GM23338 (cell line): Measurements from ENCODE around the gene PAM16. TPM values are rescaled to one million over a fixed set of nuclear protein-coding genes. Genes with fewer than 3 reads are reported as not detected.

Source experiments
- ATAC-seq: fragments of 200-7000 bp; cut with Tn5 transposase; 3 replicates; pipeline ENCODE4 v1.9.1; 2020
- DNase-seq: peaks from one replicate; pipeline ENCODE4 v3.0.0-alpha.2; 2015; ENCODE audit warnings: low spot score
- H2AFZ ChIP-seq: fragments of 200-600 bp; sonication (generic); 2 replicates; pipeline ENCODE4 v1.8.0; 2016; ENCODE audit warnings: antibody characterized with exemption, mild to moderate bottlenecking, moderate library complexity
- H3F3A ChIP-seq: fragments of 200-600 bp; sonication (generic); replicated peaks from 2 replicates; pipeline ENCODE4 v1.8.0; 2017; ENCODE audit warnings: antibody characterized with exemption, mixed run types, low read depth
- H3K27ac ChIP-seq: fragments of 200-600 bp; sonication (generic); 2 replicates; pipeline ENCODE4 v1.6.1; 2016; ENCODE audit warnings: low read depth
- H3K27me3 ChIP-seq: fragments of 200-600 bp; sonication (generic); 2 replicates; pipeline ENCODE4 v1.8.0; 2016; ENCODE audit warnings: mild to moderate bottlenecking, mixed run types, moderate library complexity; ENCODE audit not compliant: insufficient read depth
- H3K36me3 ChIP-seq: fragments of 200-600 bp; sonication (generic); 2 replicates; pipeline ENCODE4 v1.8.0; 2016; ENCODE audit warnings: mild to moderate bottlenecking; ENCODE audit not compliant: insufficient read depth
- H3K4me1 ChIP-seq: fragments of 200-600 bp; sonication (generic); 2 replicates; pipeline ENCODE4 v1.8.0; 2016; ENCODE audit warnings: mild to moderate bottlenecking, moderate library complexity; ENCODE audit not compliant: insufficient read depth
- H3K4me2 ChIP-seq: fragments of 200-600 bp; sonication (generic); 2 replicates; pipeline ENCODE4 v1.7.1; 2017; ENCODE audit warnings: mixed run types
- H3K4me3 ChIP-seq: fragments of 200-600 bp; sonication (generic); 2 replicates; pipeline ENCODE4 v1.6.1; 2016; ENCODE audit warnings: mixed run types
- H3K79me2 ChIP-seq: fragments of 200-600 bp; sonication (generic); replicated peaks from 2 replicates; pipeline ENCODE4 v1.8.0; 2017; ENCODE audit warnings: mild to moderate bottlenecking; ENCODE audit not compliant: insufficient read depth
- H3K9me2 ChIP-seq: fragments of 200-600 bp; sonication (generic); 2 replicates; pipeline ENCODE4 v1.8.0; 2017; ENCODE audit not compliant: insufficient read depth
- H4K20me1 ChIP-seq: fragments of 200-600 bp; sonication (generic); replicated peaks from 2 replicates; pipeline ENCODE4 v1.8.0; 2017; ENCODE audit warnings: mild to moderate bottlenecking; ENCODE audit not compliant: insufficient read depth
- H3K27ac Mint-ChIP-seq: 2 replicates; pipeline ENCODE4 v1.8.0; 2020; ENCODE audit warnings: inconsistent platforms, mild to moderate bottlenecking, moderate library complexity, mixed read lengths
- H3K27me3 Mint-ChIP-seq: 3 replicates; pipeline ENCODE4 v1.8.0; 2022; ENCODE audit warnings: low read depth, mild to moderate bottlenecking, moderate library complexity, mixed read lengths, inconsistent platforms; ENCODE audit not compliant: insufficient read depth, poor library complexity
- H3K36me3 Mint-ChIP-seq: 3 replicates; pipeline ENCODE4 v1.8.0; 2021; ENCODE audit warnings: low read depth, mild to moderate bottlenecking, inconsistent platforms, moderate library complexity, mixed read lengths
- H3K4me1 Mint-ChIP-seq: 3 replicates; pipeline ENCODE4 v1.8.0; 2020; ENCODE audit warnings: mild to moderate bottlenecking, inconsistent platforms, mixed read lengths
- H3K4me3 Mint-ChIP-seq: 3 replicates; pipeline ENCODE4 v1.8.0; 2021; ENCODE audit warnings: moderate library complexity, mild to moderate bottlenecking, inconsistent platforms, mixed read lengths
- H3K9me3 Mint-ChIP-seq: 3 replicates; pipeline ENCODE4 v1.8.0; 2020; ENCODE audit warnings: moderate library complexity, mild to moderate bottlenecking, inconsistent platforms, mixed read lengths
- EZH2 ChIP-seq: fragments of 200-600 bp; sonication (generic); IDR thresholded peaks from one replicate; pipeline ENCODE4 v1.8.0; 2017; ENCODE audit warnings: antibody characterized with exemption, mild to moderate bottlenecking, low read depth; ENCODE audit not compliant: unreplicated experiment
- NANOG ChIP-seq: IDR thresholded peaks from 2 replicates; pipeline ENCODE4 v1.6.1; 2016; ENCODE audit warnings: antibody characterized with exemption, borderline replicate concordance
- POLR2AphosphoS5 ChIP-seq: IDR thresholded peaks from 2 replicates; pipeline ENCODE4 v1.6.1; 2016; ENCODE audit warnings: antibody characterized with exemption, low read depth
- STAT1 ChIP-seq: IDR thresholded peaks from one replicate; pipeline ENCODE4 v1.6.1; 2016; ENCODE audit warnings: antibody characterized with exemption; ENCODE audit not compliant: unreplicated experiment
- polyA plus RNA-seq: library from polyadenylated mRNA; unstranded; fragments of >200 nt; fragmentation: Nextera tagmentation; extraction: Ambion mirVana; gene quantifications from 2 replicates; pipeline ENCODE4 v1.2.1, GENCODE V29; 2016
- total RNA-seq: library from RNA; depleted of rRNA; stranded (reverse); fragments of >200 nt; shearing (Covaris generic); gene quantifications from 2 replicates; pipeline ENCODE4 v1.2.3, GENCODE V29; 2014
- TF ChIP-seq, protein P1 (sequence below): IDR thresholded peaks from one replicate; pipeline ENCODE4 v1.6.1; 2018; ENCODE audit warnings: antibody characterized with exemption; ENCODE audit not compliant: unreplicated experiment
- TF ChIP-seq, protein P2 (sequence below): IDR thresholded peaks from 2 replicates; pipeline ENCODE4 v1.6.1; 2016; ENCODE audit warnings: antibody characterized with exemption
- TF ChIP-seq, protein P3 (sequence below), 2 experiments: fragments of 200-600 bp in 1 of 2; sonication (generic) in 1 of 2; conservative IDR thresholded peaks; 2 replicates each; pipeline versions ENCODE4 v1.5.1 to v1.6.1; 2016 to 2017; ENCODE audit warnings: antibody characterized with exemption in 2 of 2, low read depth in 2 of 2, mild to moderate bottlenecking in 2 of 2, moderate library complexity in 1 of 2

The PAM16 gene
- total and polyA plus RNA-seq, 2 experiments from 2014 or later = 84.1 to 283 TPM

DNA sequence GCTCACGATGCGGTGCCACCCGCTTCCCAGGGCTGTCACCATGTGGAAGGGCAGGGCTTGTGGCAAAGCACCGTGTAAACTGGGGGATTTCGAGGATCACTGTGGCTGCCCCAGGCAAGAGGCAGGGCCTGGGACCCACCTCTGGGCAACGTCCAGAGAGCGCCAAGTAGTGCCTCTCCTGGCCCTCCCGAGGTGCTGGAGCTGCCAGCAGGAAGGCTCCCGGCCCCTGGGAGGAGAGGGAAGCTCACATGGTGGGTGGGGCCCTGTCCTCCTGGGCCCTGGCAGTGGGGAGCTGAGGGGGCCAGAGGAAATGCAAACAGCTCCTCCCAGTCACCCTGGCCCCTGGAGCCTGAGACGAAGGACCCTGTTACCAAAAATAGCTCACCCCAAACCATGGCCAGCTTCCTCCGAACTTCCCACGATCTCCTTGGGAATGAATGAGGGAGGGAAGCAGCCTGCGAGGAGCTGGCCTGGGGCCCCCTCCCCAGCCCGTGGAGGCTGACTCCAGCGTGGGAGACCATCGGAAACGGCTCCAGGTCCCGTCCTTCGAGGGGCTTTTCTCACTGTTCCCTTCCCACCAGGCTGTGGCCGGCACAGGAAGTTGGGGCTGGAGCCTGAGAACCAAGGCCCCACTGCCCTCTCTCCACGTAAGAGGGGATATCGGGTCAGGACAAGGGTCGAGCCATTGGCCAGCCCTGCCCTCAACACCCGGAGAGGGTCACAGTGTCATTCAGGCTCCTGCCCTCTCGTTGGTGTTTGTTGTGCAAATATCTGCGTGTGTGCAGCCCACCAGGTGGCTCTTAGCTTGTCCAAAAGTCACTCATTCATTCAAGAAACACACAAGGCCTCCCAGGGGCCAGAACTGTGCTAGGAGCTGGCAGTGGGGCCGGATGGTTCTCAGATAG is 38.2 kb upstream of the PAM16 start:
- H3K4me2 ChIP-seq = peak overlapping the region; percentile 48
- Mint-ChIP-seq H3K4me1 (peaks cover 43% of the 10 kb centered on the region), H3K27ac (peak overlapping the region; percentile 78), H3K27me3 (peaks cover 19% of the 10 kb centered on the region), H3K4me3 (no peak overlapping the region; the same call in 2 of the 3 replicates), H3K9me3 (no peaks in the 10 kb centered on the region), H3K36me3 (no peaks in the 10 kb centered on the region; the same call in 2 of the 3 replicates)
- H3F3A ChIP-seq = peaks cover 34% of the 10 kb centered on the region
- H2AFZ ChIP-seq = no peak overlapping the region
- no peaks in the 10 kb centered on the region for H3K36me3 ChIP-seq
- H4K20me1 ChIP-seq = no peaks in the 10 kb centered on the region
- H3K9me2 ChIP-seq = no peaks in the 10 kb centered on the region
- peak overlapping the region; percentile 78 for H3K27ac ChIP-seq
- H3K4me1 ChIP-seq = peaks cover 43% of the 10 kb centered on the region
- H3K4me3 ChIP-seq = no peak overlapping the region
- ATAC-seq (no peak), DNase-seq (peak; percentile 25)
- no peak for TF ChIP-seq POLR2AphosphoS5
- TF ChIP-seq, protein P1, sequence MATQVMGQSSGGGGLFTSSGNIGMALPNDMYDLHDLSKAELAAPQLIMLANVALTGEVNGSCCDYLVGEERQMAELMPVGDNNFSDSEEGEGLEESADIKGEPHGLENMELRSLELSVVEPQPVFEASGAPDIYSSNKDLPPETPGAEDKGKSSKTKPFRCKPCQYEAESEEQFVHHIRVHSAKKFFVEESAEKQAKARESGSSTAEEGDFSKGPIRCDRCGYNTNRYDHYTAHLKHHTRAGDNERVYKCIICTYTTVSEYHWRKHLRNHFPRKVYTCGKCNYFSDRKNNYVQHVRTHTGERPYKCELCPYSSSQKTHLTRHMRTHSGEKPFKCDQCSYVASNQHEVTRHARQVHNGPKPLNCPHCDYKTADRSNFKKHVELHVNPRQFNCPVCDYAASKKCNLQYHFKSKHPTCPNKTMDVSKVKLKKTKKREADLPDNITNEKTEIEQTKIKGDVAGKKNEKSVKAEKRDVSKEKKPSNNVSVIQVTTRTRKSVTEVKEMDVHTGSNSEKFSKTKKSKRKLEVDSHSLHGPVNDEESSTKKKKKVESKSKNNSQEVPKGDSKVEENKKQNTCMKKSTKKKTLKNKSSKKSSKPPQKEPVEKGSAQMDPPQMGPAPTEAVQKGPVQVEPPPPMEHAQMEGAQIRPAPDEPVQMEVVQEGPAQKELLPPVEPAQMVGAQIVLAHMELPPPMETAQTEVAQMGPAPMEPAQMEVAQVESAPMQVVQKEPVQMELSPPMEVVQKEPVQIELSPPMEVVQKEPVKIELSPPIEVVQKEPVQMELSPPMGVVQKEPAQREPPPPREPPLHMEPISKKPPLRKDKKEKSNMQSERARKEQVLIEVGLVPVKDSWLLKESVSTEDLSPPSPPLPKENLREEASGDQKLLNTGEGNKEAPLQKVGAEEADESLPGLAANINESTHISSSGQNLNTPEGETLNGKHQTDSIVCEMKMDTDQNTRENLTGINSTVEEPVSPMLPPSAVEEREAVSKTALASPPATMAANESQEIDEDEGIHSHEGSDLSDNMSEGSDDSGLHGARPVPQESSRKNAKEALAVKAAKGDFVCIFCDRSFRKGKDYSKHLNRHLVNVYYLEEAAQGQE = no peak
- no peak for TF ChIP-seq NANOG
- TF ChIP-seq, protein P2, sequence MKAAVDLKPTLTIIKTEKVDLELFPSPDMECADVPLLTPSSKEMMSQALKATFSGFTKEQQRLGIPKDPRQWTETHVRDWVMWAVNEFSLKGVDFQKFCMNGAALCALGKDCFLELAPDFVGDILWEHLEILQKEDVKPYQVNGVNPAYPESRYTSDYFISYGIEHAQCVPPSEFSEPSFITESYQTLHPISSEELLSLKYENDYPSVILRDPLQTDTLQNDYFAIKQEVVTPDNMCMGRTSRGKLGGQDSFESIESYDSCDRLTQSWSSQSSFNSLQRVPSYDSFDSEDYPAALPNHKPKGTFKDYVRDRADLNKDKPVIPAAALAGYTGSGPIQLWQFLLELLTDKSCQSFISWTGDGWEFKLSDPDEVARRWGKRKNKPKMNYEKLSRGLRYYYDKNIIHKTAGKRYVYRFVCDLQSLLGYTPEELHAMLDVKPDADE = no peak
- TF ChIP-seq, protein P3, sequence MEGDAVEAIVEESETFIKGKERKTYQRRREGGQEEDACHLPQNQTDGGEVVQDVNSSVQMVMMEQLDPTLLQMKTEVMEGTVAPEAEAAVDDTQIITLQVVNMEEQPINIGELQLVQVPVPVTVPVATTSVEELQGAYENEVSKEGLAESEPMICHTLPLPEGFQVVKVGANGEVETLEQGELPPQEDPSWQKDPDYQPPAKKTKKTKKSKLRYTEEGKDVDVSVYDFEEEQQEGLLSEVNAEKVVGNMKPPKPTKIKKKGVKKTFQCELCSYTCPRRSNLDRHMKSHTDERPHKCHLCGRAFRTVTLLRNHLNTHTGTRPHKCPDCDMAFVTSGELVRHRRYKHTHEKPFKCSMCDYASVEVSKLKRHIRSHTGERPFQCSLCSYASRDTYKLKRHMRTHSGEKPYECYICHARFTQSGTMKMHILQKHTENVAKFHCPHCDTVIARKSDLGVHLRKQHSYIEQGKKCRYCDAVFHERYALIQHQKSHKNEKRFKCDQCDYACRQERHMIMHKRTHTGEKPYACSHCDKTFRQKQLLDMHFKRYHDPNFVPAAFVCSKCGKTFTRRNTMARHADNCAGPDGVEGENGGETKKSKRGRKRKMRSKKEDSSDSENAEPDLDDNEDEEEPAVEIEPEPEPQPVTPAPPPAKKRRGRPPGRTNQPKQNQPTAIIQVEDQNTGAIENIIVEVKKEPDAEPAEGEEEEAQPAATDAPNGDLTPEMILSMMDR (conservative IDR thresholded peaks at IDR 0.05; ENCODE audit: low read depth in 2 of 2) = 0 out of 4 replicates have a peak, but pooled peaks of 1 of the 2 experiments have one; percentile 1
- no peak for TF ChIP-seq EZH2
- no peak for TF ChIP-seq STAT1
- H3K27me3 ChIP-seq = no peaks in the 10 kb centered on the region
- H3K79me2 ChIP-seq = no peaks in the 10 kb centered on the region
